NCI-H128 (cell line): ENCODE measurements around the gene NIM1K.
"Not testable (repeated sequence)": the region's sequence is repeated elsewhere in the genome, so short reads cannot be mapped to it uniquely, and the experiment has no call there.

Experiments used
- DNase-seq: peaks from one replicate; lab custom pipeline; 2025; ENCODE audit not compliant: unreplicated experiment; lab: John Stamatoyannopoulos, UW

Gene NIM1K

GRCh38 chr5:43279548-43280274 lies 87.7 kb downstream of the NIM1K start:
- DNase-seq = no peak

- no peak for DNase-seq
Observed at GRCh38 chr5:43281840-43282658, 90.0 kb downstream of the NIM1K start.

DNA sequence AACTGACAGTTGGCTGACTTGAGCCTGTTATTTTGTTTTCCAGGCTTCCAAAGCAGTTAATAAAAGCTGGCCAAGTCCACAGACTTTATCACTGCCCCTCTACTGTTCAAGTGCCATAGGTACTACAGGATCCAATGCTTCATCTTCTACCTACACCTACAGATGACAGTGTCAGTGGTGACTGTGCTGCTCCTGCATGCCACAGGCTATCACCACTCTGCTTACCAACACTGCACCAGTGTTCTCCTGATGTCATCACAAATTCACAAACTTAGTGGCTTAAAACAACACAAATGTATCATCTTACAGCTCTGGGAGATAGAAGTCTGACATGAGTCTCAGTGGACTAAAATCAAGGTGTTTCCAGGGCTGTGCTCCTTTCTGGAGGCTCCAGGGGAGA lies 94.6 kb downstream of the NIM1K start:
- no peak for DNase-seq

- no peak for DNase-seq
Observed at GRCh38 chr5:43287493-43287892, 95.5 kb downstream of the NIM1K start.

DNA sequence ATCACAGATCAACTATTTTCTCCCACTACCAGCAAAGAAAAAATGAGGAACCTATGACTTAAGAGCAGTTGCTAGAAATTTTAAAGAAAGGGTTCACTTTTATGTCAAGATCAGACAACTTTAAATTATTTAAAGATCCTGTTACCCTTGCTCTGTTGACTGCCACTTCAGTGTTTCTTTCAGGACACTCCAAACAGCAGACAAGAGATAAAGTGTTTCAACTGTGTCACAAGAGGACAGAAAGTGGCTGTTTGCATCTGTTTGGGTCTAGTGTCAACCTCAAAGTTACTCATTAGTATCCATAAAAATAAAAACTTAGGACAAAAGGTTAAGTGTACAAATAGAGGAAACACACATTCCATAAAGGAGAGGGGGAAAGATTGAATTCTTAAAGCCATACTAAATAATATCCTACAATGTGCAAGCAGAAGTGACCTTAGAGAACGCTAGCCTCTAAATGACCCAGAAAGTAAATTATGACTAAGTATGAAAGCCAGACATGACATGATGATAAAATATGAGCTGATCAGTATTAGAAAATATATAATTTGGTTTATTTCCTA lies 96.3 kb downstream of the NIM1K start:
- DNase-seq = no peak

GRCh38 chr5:43290726-43291125 lies 98.7 kb downstream of the NIM1K start:
- DNase-seq = no peak

DNA sequence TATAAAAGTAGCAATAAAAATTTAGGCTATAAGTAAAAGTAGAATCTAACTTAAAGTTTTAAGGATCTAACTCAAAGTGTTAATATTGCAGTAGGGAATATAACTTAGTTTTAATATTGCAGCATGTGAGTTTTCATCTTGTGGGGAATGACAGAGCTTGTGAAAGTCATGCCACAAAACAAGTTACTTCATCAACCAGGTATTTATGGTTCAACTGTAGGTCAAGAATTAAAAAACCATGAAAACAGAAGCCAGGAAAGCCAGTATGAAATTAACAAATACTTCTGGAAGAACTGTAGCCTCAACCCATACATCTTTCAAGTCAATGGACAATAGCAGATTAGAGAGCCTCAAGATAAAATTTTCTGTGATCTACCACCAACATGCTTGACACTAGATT lies 102.2 kb downstream of the NIM1K start:
- no peak for DNase-seq

- DNase-seq = no peak
Observed at GRCh38 chr5:43295202-43295601, 103.2 kb downstream of the NIM1K start.

DNA sequence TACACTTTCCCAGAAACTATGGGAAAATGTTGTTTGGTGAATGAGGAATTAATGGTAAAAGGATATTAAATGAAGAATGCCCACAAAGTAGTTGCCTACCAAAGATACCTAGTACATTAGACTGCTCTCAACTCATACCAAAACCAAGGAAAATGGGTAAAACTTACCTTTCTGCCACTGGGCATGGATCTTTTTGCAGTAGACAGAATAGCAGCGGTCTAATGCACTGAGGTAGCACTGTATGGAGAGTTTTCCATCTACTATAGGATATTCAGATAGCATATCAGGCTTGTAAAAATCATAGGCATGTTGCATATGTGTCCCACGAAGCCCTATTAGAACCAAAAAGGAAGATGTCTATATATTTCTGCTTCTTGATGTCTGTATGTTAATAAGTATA lies 104.8 kb downstream of the NIM1K start:
- DNase-seq = no peak

GRCh38 chr5:43298443-43298842 lies 106.4 kb downstream of the NIM1K start:
- no peak for DNase-seq

DNA sequence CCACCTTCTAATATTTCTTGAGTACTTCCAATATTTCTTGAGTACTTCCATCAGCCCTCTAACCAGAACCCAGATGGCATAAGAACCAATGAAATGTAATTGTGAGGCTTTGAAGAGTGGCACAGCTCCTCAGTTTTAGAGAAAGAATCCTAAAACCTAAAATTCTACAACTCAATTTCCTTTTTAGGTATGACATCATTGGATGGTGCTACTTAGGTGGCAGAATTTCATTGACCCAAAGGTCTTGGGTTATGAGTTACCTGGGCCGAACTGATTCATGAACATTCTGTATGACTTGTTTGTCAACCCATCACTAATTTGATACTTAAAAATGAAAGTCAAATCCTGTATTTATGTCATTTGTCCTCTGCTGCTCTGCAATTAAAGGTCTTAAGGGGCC lies 108.1 kb downstream of the NIM1K start:
- no peak for DNase-seq

GRCh38 chr5:43301653-43302091 lies 109.6 kb downstream of the NIM1K start:
- DNase-seq = no peak

- no peak for DNase-seq
Observed at GRCh38 chr5:43302481-43302880, 110.5 kb downstream of the NIM1K start.

DNA sequence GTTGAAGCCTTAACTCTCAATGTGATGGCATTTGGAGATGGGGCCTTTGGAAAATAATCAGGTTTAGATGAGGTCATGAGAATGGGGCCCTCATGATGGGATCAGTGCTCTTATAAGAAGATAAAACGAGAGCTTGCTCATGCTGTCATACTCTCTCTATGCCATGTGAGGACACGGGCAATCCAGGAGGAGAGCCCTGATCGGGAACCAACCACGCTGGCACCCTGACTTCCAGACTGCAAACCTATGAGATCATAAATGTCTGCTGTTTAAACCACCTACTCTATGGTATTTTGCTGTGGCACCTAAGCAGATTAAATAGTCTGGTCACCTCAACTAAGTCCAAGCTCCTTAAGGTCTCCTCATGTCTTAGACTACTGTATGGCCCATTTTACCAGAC lies 111.2 kb downstream of the NIM1K start:
- no peak for DNase-seq

DNA sequence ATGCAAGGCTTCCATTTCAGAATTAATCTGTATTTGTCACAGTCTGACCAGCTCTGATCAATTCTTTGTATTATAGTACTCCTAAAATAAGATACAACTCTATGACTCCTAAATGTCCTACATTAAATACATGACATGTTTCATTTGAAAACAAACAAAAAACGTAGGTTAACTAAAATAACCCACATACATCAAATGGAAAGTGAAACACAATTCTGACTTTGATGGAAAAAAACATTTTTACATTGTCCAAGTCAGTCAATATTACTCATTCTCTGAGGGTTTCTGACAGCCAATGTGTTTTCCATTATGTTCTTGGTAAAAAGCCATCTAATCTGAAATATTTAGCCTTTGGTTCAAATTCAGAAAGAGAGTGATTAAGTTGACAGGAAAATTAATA lies 112.5 kb downstream of the NIM1K start:
- no peak for DNase-seq

- DNase-seq = peak; percentile 24
Observed at GRCh38 chr5:43305948-43306565, 114.0 kb downstream of the NIM1K start.

DNA sequence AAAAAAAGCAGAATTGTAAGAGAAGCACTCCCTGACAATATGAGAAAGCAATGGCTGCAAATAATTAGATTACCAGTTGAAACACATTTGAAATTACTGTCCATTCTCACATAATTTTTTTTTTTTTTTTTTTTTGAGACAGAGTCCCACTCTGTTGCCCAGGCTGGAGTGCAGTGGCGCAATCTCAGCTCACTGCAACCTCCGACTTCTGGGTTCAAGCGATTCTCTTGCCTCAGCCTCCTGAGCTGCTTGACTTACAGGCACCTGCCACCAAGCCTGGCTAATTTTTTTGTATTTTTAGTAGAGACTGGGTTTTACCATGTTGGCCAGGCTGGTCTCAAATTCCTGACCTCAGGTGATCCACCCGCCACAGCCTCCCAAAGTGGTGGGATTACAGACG lies 114.9 kb downstream of the NIM1K start:
- DNase-seq = not testable (repeated sequence)

GRCh38 chr5:43309122-43309521 lies 117.1 kb downstream of the NIM1K start:
- no peak for DNase-seq

- no peak for DNase-seq
Observed at GRCh38 chr5:43309637-43310036, 117.6 kb downstream of the NIM1K start.

- no peak for DNase-seq
Observed at GRCh38 chr5:43312076-43312661, 120.1 kb downstream of the NIM1K start.

DNA sequence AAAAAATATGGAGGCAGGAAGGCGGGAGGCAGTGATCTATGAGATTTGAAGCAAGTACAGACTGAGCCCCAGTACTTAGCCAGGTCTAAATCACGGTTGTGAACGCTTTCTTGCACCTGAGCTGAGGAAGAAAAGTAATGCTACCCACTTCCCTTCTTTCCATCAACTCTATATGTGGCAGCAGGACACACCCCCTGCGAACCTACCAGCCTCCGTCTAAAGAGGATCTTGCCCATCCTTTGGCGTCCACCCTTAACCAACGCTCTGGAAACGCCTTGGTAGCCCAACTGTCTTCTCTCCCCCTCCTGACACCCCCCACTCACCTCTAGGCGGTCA lies 120.6 kb downstream of the NIM1K start:
- no peak for DNase-seq
